H1 (cell line): ENCODE data around the gene LPAR2.

Experiments
- ATF2 ChIP-seq: IDR thresholded peaks from 2 replicates; pipeline ENCODE4 v1.6.1; 2012; ENCODE audit warnings: low read length, inconsistent platforms
- EP300 ChIP-seq, 2 experiments: IDR thresholded peaks; 1 replicate in 1 of 2; 2 replicates in 1 of 2; pipeline ENCODE4 v1.6.1; 2011 to 2012; ENCODE audit warnings: low read depth in 2 of 2, low read length in 2 of 2, mild to moderate bottlenecking in 2 of 2, borderline replicate concordance in 1 of 2, inconsistent platforms in 1 of 2, moderate library complexity in 1 of 2
- JUN ChIP-seq: IDR thresholded peaks from 2 replicates; pipeline ENCODE4 v1.6.1; 2011; ENCODE audit warnings: low read depth, mild to moderate bottlenecking, improper control_type of control experiment, low read length
- MAX ChIP-seq: IDR thresholded peaks from 2 replicates; pipeline ENCODE4 v1.6.1; 2012; ENCODE audit warnings: inconsistent platforms
- POLR2A ChIP-seq, 2 experiments: IDR thresholded peaks; 1 replicate in 1 of 2; 2 replicates in 1 of 2; pipeline ENCODE4 v1.6.1; 2011; ENCODE audit warnings: low read depth in 2 of 2, low read length in 2 of 2, mild to moderate bottlenecking in 2 of 2; ENCODE audit errors: control extremely low read depth in 1 of 2
- ZNF274 ChIP-seq: IDR thresholded peaks from 2 replicates; pipeline ENCODE4 v1.7.0; 2012; ENCODE audit warnings: low read length, borderline replicate concordance; ENCODE audit errors: extremely low read depth
- TF ChIP-seq, protein P1 (sequence below), 3 experiments: IDR thresholded peaks; 1 replicate in 2 of 3; 2 replicates in 1 of 3; pipeline versions ENCODE4 v1.5.1 to v1.6.1; 2011; ENCODE audit warnings: low read length in 3 of 3, mild to moderate bottlenecking in 3 of 3, inconsistent platforms in 2 of 3, low read depth in 1 of 3, moderate library complexity in 1 of 3; ENCODE audit not compliant: insufficient read depth in 1 of 3; ENCODE audit errors: control extremely low read depth in 1 of 3

- TF ChIP-seq ZNF274 (no peak), EP300 (IDR thresholded peaks at IDR 0.05; ENCODE audit: borderline replicate concordance in 1 of 2, low read depth in 2 of 2, low read length in 2 of 2) (no peak), ATF2 (no peak), POLR2A (IDR thresholded peaks at IDR 0.05; ENCODE audit: control extremely low read depth in 1 of 2, low read depth in 2 of 2, low read length in 2 of 2) (no peak), JUN (no peak), MAX (no peak)
- TF ChIP-seq, protein P1, sequence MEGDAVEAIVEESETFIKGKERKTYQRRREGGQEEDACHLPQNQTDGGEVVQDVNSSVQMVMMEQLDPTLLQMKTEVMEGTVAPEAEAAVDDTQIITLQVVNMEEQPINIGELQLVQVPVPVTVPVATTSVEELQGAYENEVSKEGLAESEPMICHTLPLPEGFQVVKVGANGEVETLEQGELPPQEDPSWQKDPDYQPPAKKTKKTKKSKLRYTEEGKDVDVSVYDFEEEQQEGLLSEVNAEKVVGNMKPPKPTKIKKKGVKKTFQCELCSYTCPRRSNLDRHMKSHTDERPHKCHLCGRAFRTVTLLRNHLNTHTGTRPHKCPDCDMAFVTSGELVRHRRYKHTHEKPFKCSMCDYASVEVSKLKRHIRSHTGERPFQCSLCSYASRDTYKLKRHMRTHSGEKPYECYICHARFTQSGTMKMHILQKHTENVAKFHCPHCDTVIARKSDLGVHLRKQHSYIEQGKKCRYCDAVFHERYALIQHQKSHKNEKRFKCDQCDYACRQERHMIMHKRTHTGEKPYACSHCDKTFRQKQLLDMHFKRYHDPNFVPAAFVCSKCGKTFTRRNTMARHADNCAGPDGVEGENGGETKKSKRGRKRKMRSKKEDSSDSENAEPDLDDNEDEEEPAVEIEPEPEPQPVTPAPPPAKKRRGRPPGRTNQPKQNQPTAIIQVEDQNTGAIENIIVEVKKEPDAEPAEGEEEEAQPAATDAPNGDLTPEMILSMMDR (IDR thresholded peaks at IDR 0.05; ENCODE audit: control extremely low read depth in 1 of 3, insufficient read depth in 1 of 3, low read depth in 1 of 3, low read length in 3 of 3) = no peak
Measured at GRCh38 chr19:19600793-19601330, 27.2 kb downstream of the LPAR2 start.
